A549 (cell line): ENCODE data around the gene POLR3H. TPM values are rescaled to one million over a fixed set of nuclear protein-coding genes. Genes with fewer than 3 reads are reported as not detected.

Experiments used
- ATAC-seq, 2 experiments: fragments of 200-7000 bp in 1 of 2; fragments of >200 bp in 1 of 2; cut with Nextera tagmentation in 1 of 2; cut with Tn5 transposase in 1 of 2; 3 replicates each; pipeline versions ENCODE4 v1.8.0 to v1.9.1; 2018 to 2020; ENCODE audit warnings: mild to moderate bottlenecking in 1 of 2, moderate library complexity in 1 of 2
- CTCF ChIA-PET: fragments of 300-600 bp; sonication (Branson Sonifier 250); formaldehyde crosslinking; extraction: SDS; loops from one replicate; lab custom pipeline; 2021; ENCODE audit warnings: antibody characterized with exemption, inconsistent platforms; lab: Yijun Ruan, JAX
- POLR2A ChIA-PET: fragments of 350-600 bp; formaldehyde crosslinking; extraction: SDS; loops from one replicate; lab custom pipeline; 2021; ENCODE audit warnings: antibody characterized with exemption, inconsistent platforms; lab: Yijun Ruan, JAX
- DNase-seq, 2 experiments: peaks; one replicate each; pipeline versions ENCODE4 v3.0.0 to v3.0.0-alpha.2; 2011 to 2016; ENCODE audit warnings: low read depth in 1 of 2, low spot score in 1 of 2
- FAIRE-seq: peaks from 2 replicates; lab custom pipeline; 2011; peaks lifted over from hg19 to GRCh38; lab: Jason Lieb, UNC
- H3K27ac ChIP-seq, 2 experiments: fragments of >200 bp; sonication (Bioruptor Twin); formaldehyde crosslinking; 3 replicates each; pipeline ENCODE4 v1.5.1; 2016 to 2017
- H3K4me1 ChIP-seq: fragments of >200 bp; sonication (Bioruptor Twin); formaldehyde crosslinking; 3 replicates; pipeline ENCODE4 v1.6.1; 2016
- H3K4me2 ChIP-seq: fragments of >200 bp; sonication (Bioruptor Twin); formaldehyde crosslinking; 3 replicates; pipeline ENCODE4 v1.6.1; 2016
- H3K4me3 ChIP-seq: fragments of >200 bp; sonication (Bioruptor Twin); formaldehyde crosslinking; 3 replicates; pipeline ENCODE4 v1.5.1; 2016
- H3K9me3 ChIP-seq: fragments of >200 bp; sonication (Bioruptor Twin); formaldehyde crosslinking; 3 replicates; pipeline ENCODE4 v1.6.1; 2016
- ATOH8 ChIP-seq: fragments of 250-450 bp; sonication (Bioruptor Pico); IDR thresholded peaks from 2 replicates; pipeline ENCODE4 v1.5.0; 2020; ENCODE audit warnings: low read depth, mild to moderate bottlenecking, moderate library complexity
- CEBPB ChIP-seq, 2 experiments: fragments of >200 bp in 1 of 2; sonication (Bioruptor Twin) in 1 of 2; formaldehyde crosslinking in 1 of 2; IDR thresholded peaks; 2 replicates each; pipeline ENCODE4 v1.6.1; 2012 to 2016
- CHD2 ChIP-seq: fragments of 150-350 bp; IDR thresholded peaks from 2 replicates; pipeline ENCODE4 v1.6.1; 2014; ENCODE audit warnings: low read length; ENCODE audit not compliant: partially characterized antibody
- CHD4 ChIP-seq: fragments of 200-600 bp; sonication (generic); IDR thresholded peaks from 2 replicates; pipeline ENCODE4 v1.6.1; 2016; ENCODE audit warnings: antibody characterized with exemption, mild to moderate bottlenecking, borderline replicate concordance
- FOSL2 ChIP-seq, 2 experiments: fragments of 450-650 bp in 1 of 2; fragments of >200 bp in 1 of 2; sonication (Bioruptor Twin) in 1 of 2; formaldehyde crosslinking; IDR thresholded peaks; 2 replicates each; pipeline versions ENCODE4 v1.5.0 to v1.6.1; 2016 to 2020; ENCODE audit warnings: mild to moderate bottlenecking in 1 of 2, moderate library complexity in 1 of 2
- HEYL ChIP-seq: fragments of 250-450 bp; sonication (Bioruptor Pico); IDR thresholded peaks from 2 replicates; pipeline ENCODE4 v1.8.0; 2021; ENCODE audit warnings: mild to moderate bottlenecking, moderate library complexity
- MAZ ChIP-seq: fragments of 150-350 bp; IDR thresholded peaks from 2 replicates; pipeline ENCODE4 v1.6.1; 2014; ENCODE audit warnings: antibody characterized with exemption, low read depth, low read length, borderline replicate concordance
- MYC ChIP-seq: IDR thresholded peaks from 2 replicates; pipeline ENCODE4 v1.6.1; 2012; ENCODE audit warnings: mild to moderate bottlenecking, inconsistent platforms, low read length, improper control_type of control experiment, borderline replicate concordance
- NFE2L2 ChIP-seq: fragments of 150-350 bp; conservative IDR thresholded peaks from 2 replicates; pipeline ENCODE4 v1.6.1; 2014; ENCODE audit warnings: low read length
- NR3C1 ChIP-seq: fragments of >200 bp; sonication (Bioruptor Twin); formaldehyde crosslinking; IDR thresholded peaks from 3 replicates; pipeline ENCODE4 v1.6.1; 2017
- RFX5 ChIP-seq: fragments of 450-650 bp; IDR thresholded peaks from 2 replicates; pipeline ENCODE4 v1.7.1; 2014; ENCODE audit warnings: antibody characterized with exemption, mild to moderate bottlenecking, moderate library complexity
- TP53 ChIP-seq: fragments of 250-450 bp; sonication (Bioruptor Pico); IDR thresholded peaks from 2 replicates; pipeline ENCODE4 v1.5.0; 2021; ENCODE audit warnings: mild to moderate bottlenecking, moderate library complexity
- WGBS: methylation state at CpG from one replicate; pipeline ENCODE4 v1.1.6; 2017; ENCODE audit errors: missing lambda C conversion rate; 5-methylcytosine and 5-hydroxymethylcytosine counted together
- polyA plus RNA-seq, 4 experiments: library from polyadenylated mRNA; depleted of rRNA in 3 of 4; stranded (reverse); fragments of >200 nt; fragmentation: RNase III in 1 of 4; extraction: RNeasy Plus Mini Kit Qiagen cat#74134 plus additional on column Dnase treatment in 1 of 4; gene quantifications; 2 replicates in 3 of 4; 3 replicates in 1 of 4; pipeline ENCODE4 v1.2.3, GENCODE V29; 2011 to 2017

The POLR3H gene
- polyA plus RNA-seq, 2 of the 4 experiments (the other 2 are of a cell fraction), result 24.5 to 27.7 TPM

- CTCF ChIA-PET, result interaction anchor here (1.7 to 5.0 kb wide), 3 partner anchors 10 to 75 kb away, joined by 5 to 25 read pairs (median 8); partner anchors contain the start of genes ACO2 and PHF5A
- Histone ChIP-seq H3K27ac (no peak overlapping the region), H3K9me3 (no peaks in the 10 kb centered on the region), H3K4me2 (no peak overlapping the region), H3K4me1 (no peaks in the 10 kb centered on the region; the same call in 2 of the 3 replicates), H3K4me3 (no peak overlapping the region)
- no peak for DNase-seq
- no peak for TF ChIP-seq CHD2
- TF ChIP-seq NFE2L2, result no peak
- TF ChIP-seq MAZ, result no peak
- no peak for TF ChIP-seq CHD4
- TF ChIP-seq RFX5, result no peak
- no peak for TF ChIP-seq MYC
- no peak for TF ChIP-seq HEYL (CRISPR knock-in tag)
- TF ChIP-seq NR3C1, result no peak
- no peak for TF ChIP-seq CEBPB (IDR thresholded peaks at IDR 0.05)
- no peak for TF ChIP-seq FOSL2 (IDR thresholded peaks at IDR 0.05)
- TF ChIP-seq FOSL2 (CRISPR knock-in tag; IDR thresholded peaks at IDR 0.05), result no peak
- no peak for TF ChIP-seq TP53 (CRISPR knock-in tag)
- TF ChIP-seq ATOH8 (CRISPR knock-in tag), result no peak
- ATAC-seq, result no peak
- POLR2A ChIA-PET, result no interaction called here
- WGBS, result 91% methylated on average over 2 of the region's 2 CpGs
- no peak for FAIRE-seq
Measured at GRCh38 chr22:41478473-41478872, 65.8 kb downstream of the POLR3H start.

Other genes with a start within 250 kb of the POLR3H start
- gene ZC3H7B, start 242.9 kb downstream of the POLR3H start, polyA plus RNA-seq (2011; rRNA removed), result 12.4 and 13.5 TPM in 2 replicates
- gene ZC3H7B, start 242.9 kb downstream of the POLR3H start, polyA plus RNA-seq (2017; fragmentation: RNase III; extraction: RNeasy Plus Mini Kit Qiagen cat#74134 plus additional on column Dnase treatment), result 22.8 to 23.5 TPM (median 23.5 TPM) in 3 replicates
- 2.8 and 4.3 TPM in 2 replicates for gene TEF, start 162.5 kb downstream of the POLR3H start, polyA plus RNA-seq (2011; rRNA removed)
- 1.1 to 1.7 TPM (median 1.4 TPM) in 3 replicates for gene TEF, start 162.5 kb downstream of the POLR3H start, polyA plus RNA-seq (2017; fragmentation: RNase III; extraction: RNeasy Plus Mini Kit Qiagen cat#74134 plus additional on column Dnase treatment)
- 11.4 and 11.7 TPM in 2 replicates for gene TOB2, start 97.7 kb downstream of the POLR3H start, polyA plus RNA-seq (2011; rRNA removed)
- gene TOB2, start 97.7 kb downstream of the POLR3H start, polyA plus RNA-seq (2017; fragmentation: RNase III; extraction: RNeasy Plus Mini Kit Qiagen cat#74134 plus additional on column Dnase treatment), result 13.6 to 14.7 TPM (median 14.4 TPM) in 3 replicates
- 69.4 and 82.6 TPM in 2 replicates for gene PHF5A, start 75.8 kb downstream of the POLR3H start, polyA plus RNA-seq (2011; rRNA removed)
- 78.4 to 86.6 TPM (median 80.1 TPM) in 3 replicates for gene PHF5A, start 75.8 kb downstream of the POLR3H start, polyA plus RNA-seq (2017; fragmentation: RNase III; extraction: RNeasy Plus Mini Kit Qiagen cat#74134 plus additional on column Dnase treatment)
- 30.7 and 32.8 TPM in 2 replicates for gene ACO2, start 75.4 kb downstream of the POLR3H start, polyA plus RNA-seq (2011; rRNA removed)
- 43.7 to 45.7 TPM (median 43.7 TPM) in 3 replicates for gene ACO2, start 75.4 kb downstream of the POLR3H start, polyA plus RNA-seq (2017; fragmentation: RNase III; extraction: RNeasy Plus Mini Kit Qiagen cat#74134 plus additional on column Dnase treatment)
- gene CSDC2, start 16.5 kb upstream of the POLR3H start, polyA plus RNA-seq (2011; rRNA removed), result 0.45 and 0.54 TPM in 2 replicates
- 1.7 to 2.8 TPM (median 2.6 TPM) in 3 replicates for gene CSDC2, start 16.5 kb upstream of the POLR3H start, polyA plus RNA-seq (2017; fragmentation: RNase III; extraction: RNeasy Plus Mini Kit Qiagen cat#74134 plus additional on column Dnase treatment)
- gene PMM1, start 45.4 kb upstream of the POLR3H start, polyA plus RNA-seq (2011; rRNA removed), result 26.2 and 28.7 TPM in 2 replicates
- 21.3 to 25.1 TPM (median 23.5 TPM) in 3 replicates for gene PMM1, start 45.4 kb upstream of the POLR3H start, polyA plus RNA-seq (2017; fragmentation: RNase III; extraction: RNeasy Plus Mini Kit Qiagen cat#74134 plus additional on column Dnase treatment)
- gene DESI1, start 76.6 kb upstream of the POLR3H start, polyA plus RNA-seq (2011; rRNA removed), result 19.4 and 22.7 TPM in 2 replicates
- gene DESI1, start 76.6 kb upstream of the POLR3H start, polyA plus RNA-seq (2017; fragmentation: RNase III; extraction: RNeasy Plus Mini Kit Qiagen cat#74134 plus additional on column Dnase treatment), result 13.9 to 17.1 TPM (median 14.9 TPM) in 3 replicates
- 139 and 189 TPM in 2 replicates for gene XRCC6, start 76.8 kb upstream of the POLR3H start, polyA plus RNA-seq (2011; rRNA removed)
- 556 to 624 TPM (median 577 TPM) in 3 replicates for gene XRCC6, start 76.8 kb upstream of the POLR3H start, polyA plus RNA-seq (2017; fragmentation: RNase III; extraction: RNeasy Plus Mini Kit Qiagen cat#74134 plus additional on column Dnase treatment)
- 113 and 118 TPM in 2 replicates for gene SNU13, start 144.4 kb upstream of the POLR3H start, polyA plus RNA-seq (2011; rRNA removed)
- 92.2 to 102 TPM (median 94.7 TPM) in 3 replicates for gene SNU13, start 144.4 kb upstream of the POLR3H start, polyA plus RNA-seq (2017; fragmentation: RNase III; extraction: RNeasy Plus Mini Kit Qiagen cat#74134 plus additional on column Dnase treatment)
- 0.07 and 0.12 TPM in 2 replicates for gene MEI1, start 155.0 kb upstream of the POLR3H start, polyA plus RNA-seq (2011; rRNA removed)
- gene MEI1, start 155.0 kb upstream of the POLR3H start, polyA plus RNA-seq (2017; fragmentation: RNase III; extraction: RNeasy Plus Mini Kit Qiagen cat#74134 plus additional on column Dnase treatment), result not detected in 3 replicates